HG02943 (cell line): Measurements from ENCODE around the gene RAMAC.
"Not testable (repeated sequence)": the region's sequence is repeated elsewhere in the genome, so short reads cannot be mapped to it uniquely, and the experiment has no call there.

ENCODE experiments used
- ATAC-seq: cut with Tn5 transposase; IDR thresholded peaks from one replicate; pipeline ENCODE4 v1.9.1; 2021; ENCODE audit warnings: mild to moderate bottlenecking, low read depth, moderate library complexity; ENCODE audit not compliant: unreplicated experiment

The RAMAC gene

DNA sequence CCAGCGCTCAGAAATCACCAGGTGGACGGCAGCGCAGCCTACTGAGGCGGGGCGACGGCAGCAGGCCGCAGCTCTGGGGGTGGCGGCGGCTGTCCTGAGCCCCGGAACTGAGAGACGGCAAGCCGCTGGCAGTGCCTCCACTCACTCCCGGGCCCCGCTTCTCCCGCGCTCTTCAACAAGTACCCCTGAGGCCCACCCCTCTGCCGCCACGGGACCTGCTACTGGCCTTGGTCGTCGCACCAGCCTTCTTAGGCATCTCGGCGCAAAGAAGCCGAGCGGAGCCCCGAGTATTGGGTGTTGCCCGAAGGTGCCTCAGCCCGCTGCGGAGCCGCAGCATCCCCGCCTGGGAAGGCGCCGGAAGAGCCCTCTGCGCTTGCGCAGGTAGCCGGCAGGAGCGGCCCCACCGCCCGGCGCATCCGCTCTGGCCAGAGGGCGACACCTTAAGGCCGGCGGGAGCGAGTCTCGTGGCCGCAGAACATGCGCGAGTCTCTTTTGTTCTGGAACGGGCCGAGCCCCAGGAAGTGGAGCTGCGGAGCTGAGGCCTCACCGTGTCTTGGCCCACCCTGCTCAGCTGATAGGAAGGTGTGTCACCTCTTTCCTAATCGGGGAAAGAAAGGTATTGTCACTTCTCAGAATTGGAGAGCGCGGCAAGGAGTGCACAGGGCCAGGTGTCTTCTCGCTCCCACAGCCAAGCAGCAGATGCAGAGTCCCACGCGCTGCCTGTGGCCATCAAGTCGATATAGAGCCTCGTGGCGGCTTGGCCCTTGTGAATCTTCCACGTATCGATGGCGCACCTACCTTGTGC lies 25.5 kb downstream of the RAMAC start, which contains the start of gene C15orf40:
Gene C15orf40 (minus strand): TSS at position 369 of the 805 bp plus-strand sequence. CDS start 32 bp downstream, at position 337.
- peak; percentile 83 for ATAC-seq

DNA sequence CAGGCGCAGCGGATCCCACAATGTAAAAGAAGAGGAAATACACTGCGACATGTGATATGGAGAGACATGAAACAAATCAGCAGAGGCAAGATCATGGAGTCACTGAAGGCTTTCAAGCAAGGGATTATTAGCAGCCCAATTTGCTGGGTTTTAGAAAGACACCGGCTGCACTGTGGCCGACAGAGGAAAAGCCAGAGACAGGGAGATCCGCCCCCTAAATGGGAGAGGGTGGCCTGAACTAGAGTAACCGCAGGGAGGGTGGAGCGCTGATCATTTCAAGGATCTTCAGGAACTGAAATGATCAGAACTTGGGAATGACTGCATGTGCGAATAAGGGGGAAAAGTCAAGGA lies 26.0 kb downstream of the RAMAC start:
- ATAC-seq = no peak

DNA sequence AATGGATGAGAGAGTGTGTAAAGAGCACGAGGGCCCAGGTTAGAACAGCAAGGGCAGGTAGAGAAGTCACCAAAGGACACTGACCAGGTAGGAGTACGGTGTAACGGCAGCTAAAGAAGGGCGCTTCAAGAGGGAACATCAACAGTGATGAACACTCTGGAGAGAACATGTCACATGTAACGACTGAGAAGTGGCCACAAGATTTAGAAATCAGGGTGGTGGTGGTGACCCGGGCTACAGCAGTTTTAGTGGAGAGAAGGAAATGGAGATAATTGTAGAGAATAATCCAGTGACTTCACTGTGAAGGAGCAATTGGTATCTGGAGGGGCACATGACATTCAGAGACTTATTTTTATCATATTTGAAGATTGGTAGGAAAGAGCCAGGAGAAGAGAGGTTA lies 26.6 kb downstream of the RAMAC start:
- ATAC-seq = no peak

DNA sequence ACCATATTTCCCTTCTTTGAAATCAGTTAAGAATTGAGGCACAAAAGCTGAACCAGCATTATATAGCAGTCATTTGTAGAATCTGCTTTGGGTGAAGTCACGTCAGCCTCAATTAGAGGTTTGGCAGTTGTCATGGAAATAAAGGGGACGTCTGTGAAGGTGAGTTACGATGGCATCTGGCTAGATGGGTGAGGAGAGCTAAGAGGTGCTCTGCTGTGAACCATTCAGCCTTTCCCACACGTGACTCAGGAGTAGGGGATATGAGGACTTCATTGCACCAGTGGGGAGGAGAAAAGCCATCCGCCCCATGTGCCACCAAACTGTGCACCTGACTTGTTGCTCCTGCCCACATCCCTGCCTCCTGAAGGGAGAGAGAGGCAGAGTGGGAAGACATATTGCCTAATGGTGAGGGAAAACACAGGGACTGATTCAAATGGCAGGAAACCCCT lies 28.2 kb downstream of the RAMAC start:
- ATAC-seq = no peak

DNA sequence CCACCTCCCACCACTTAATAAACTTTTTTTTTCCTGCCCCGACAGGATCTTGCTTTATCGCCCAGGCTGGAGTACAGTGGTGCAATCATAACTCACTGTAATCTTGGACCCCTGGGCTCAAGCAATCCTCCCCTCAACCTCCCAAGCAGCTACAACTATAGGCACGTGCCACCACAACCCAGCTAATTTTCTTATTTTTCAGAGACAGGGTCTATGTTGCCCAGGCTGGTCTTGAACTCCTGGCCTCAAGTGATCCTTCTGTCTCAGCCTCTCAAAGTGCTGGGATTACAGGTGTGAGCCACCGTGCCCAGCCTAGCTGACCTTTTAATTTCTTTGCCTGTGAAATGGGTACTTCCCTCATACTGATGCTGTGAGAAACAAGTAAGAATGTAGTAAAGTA lies 29.4 kb downstream of the RAMAC start:
- ATAC-seq = no peak

DNA sequence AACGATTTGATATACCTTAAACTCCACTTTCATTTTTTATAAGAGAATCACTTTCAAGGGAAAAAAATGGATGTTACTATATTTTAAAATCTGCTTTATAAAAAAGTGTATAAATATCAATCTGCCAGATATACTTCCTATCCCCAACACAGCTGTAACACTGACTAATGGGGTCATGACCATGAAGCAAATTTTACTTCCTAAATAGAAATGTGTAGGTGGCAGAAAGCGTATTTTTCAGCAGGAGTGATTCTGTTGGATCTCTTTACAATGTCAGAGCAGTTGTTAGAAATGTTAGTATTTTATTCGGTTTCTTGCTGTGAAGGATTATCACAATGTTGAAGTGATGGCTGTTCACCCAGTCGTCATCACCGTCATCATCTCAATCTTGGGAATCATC lies 30.9 kb downstream of the RAMAC start:
- no peak for ATAC-seq

DNA sequence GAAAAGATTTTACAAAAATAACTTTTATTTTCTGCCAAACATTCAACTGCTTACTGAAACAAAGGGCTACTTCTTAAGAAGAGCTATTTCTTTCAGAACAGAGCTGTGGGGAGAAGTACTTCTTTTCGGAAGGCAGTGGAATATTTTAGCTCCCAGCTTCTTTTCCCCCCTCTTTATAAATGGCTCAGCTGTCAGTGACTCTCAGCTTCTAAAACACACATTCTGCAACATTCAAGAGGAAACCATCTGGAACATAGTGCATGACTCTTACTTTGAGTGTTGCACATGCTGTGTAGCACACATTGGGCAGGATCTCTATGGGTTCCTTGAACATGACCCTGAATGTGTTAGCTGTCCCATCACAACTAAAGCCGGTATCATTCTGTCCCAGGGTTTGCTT lies 32.4 kb downstream of the RAMAC start:
- no peak for ATAC-seq

DNA sequence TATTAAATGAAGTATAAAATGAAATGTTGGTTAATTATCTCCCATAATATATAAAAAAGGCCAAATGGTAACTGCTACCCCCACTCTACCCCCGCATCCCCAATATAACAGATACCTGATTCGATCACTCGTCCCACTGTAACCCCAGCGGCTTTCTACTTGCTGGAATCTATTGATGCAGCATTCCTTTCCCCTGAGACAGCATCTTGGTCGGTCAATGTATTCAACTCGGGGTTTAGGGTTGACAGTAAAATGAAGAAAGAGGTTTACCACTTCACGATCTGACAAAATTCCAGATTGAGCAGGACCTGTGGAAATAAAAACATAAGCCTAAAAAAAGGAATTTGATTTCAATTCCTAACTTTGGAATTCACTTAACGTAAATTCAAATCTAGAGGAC lies 44.0 kb downstream of the RAMAC start:
- no peak for ATAC-seq

DNA sequence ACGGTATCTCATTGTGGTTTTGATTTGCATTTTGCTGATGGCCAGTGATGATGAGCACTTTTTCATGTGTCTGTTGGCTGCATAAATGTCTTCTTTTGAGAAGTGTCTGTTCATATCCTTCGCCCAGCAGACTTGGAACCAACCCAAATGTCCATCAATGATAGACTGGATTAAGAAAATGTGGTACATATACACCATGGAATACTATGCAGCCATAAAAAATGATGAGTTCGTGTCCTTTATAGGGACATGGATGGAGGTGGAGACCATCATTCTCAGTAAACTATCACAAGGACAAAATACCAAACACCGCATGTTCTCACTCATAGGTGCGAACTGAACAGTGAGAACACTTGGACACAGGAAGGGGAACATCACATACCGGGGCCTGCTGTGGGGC lies 45.2 kb downstream of the RAMAC start:
- not testable (repeated sequence) for ATAC-seq

DNA sequence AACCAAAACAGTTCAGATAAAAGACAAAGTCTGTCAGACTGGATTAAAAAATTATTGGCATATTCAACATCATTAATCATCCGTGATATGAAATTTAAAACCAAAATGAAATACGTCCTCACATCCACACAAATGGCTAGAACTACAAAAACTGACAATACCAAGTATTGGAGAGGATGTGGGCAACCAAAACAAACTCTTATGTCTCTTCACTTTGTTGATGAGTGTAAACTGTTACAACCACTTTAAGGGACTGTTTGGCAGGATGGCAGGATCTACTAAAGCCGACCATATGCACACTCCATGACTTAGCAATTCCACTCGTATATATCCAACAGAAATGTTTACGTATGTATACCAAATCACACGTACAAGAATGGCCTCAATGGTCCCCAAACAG lies 50.2 kb downstream of the RAMAC start:
- ATAC-seq = no peak

DNA sequence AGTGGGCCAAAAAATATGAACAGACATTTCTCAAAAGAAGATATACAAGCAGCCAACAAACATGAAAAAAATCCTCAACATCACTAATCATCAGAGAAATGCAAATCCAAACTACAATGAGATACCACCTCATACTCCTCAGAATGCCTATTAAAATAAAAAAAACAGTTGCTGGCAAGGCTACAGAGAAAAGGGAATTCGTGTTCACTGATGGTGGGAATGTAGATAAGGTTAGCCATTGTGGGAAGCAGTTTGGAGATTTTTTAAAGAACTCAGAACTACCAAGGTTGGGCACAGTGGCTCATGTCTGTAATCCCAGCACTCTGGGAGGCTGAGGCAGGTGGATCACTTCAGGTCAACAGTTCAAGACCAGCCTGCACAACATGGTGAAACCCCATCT lies 53.2 kb downstream of the RAMAC start:
- ATAC-seq = no peak
